Type B pancreatic cell (in vitro differentiated cells): Measurements from ENCODE around the gene TMEM179. TPM values are rescaled to one million over a fixed set of nuclear protein-coding genes. Genes with fewer than 3 reads are reported as not detected.

ENCODE experiments used
- DNase-seq: peaks from one replicate; pipeline ENCODE4 v3.0.0; 2021; ENCODE audit warnings: mixed read lengths; ENCODE audit not compliant: unreplicated experiment; ENCODE audit errors: extremely low spot score
- H3K27ac Mint-ChIP-seq: 2 replicates; pipeline ENCODE4 v1.8.0; 2021; ENCODE audit warnings: mild to moderate bottlenecking, mixed read lengths
- H3K27me3 Mint-ChIP-seq: 2 replicates; pipeline ENCODE4 v1.8.0; 2021; ENCODE audit warnings: mixed read lengths
- H3K36me3 Mint-ChIP-seq: 2 replicates; pipeline ENCODE4 v1.8.0; 2021; ENCODE audit warnings: mixed read lengths
- H3K4me1 Mint-ChIP-seq: one replicate; pipeline ENCODE4 v1.8.0; 2021; ENCODE audit warnings: mixed read lengths; ENCODE audit not compliant: unreplicated experiment
- H3K4me3 Mint-ChIP-seq: 2 replicates; pipeline ENCODE4 v1.8.0; 2021; ENCODE audit warnings: mild to moderate bottlenecking, mixed read lengths
- H3K9me3 Mint-ChIP-seq: 2 replicates; pipeline ENCODE4 v1.8.0; 2021; ENCODE audit warnings: mixed read lengths
- CTCF ChIP-seq: fragments of 200-600 bp; sonication (generic); conservative IDR thresholded peaks from 2 replicates; pipeline ENCODE4 v1.5.0; 2021; ENCODE audit warnings: antibody characterized with exemption, mild to moderate bottlenecking
- total RNA-seq: library from RNA; stranded (reverse); gene quantifications from 2 replicates; pipeline ENCODE4 v1.2.1, GENCODE V29; 2021; ENCODE audit warnings: low replicate concordance

TMEM179 gene
- total RNA-seq, 1 donor from 2014 or later: 9.0 TPM

DNA sequence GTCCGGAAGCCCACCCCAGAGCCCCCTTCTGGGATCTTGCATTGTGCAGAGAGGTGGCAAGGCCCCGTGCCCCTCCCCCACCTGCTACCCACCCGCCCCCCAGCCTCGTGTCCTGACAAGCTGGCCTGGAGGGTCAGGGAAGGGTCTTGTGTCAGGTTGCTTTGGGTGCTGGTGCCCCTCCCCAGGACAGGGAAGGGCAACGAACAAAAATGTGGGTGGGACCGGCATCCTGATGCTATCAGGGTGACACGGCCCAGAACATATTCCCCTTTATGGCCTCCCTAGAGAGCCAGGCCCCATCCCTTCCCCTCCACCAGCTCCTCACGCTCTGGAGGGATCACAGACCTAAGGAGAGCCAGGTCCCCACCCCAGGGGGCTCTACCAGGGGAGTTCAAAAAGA lies 38.7 kb upstream of the TMEM179 start:
- H3K36me3 Mint-ChIP-seq: no peaks in the 10 kb centered on the region
- H3K4me1 Mint-ChIP-seq: peaks cover 13% of the 10 kb centered on the region
- H3K4me3 Mint-ChIP-seq: no peak overlapping the region
- no peak overlapping the region for H3K27ac Mint-ChIP-seq
- peaks cover 8% of the 10 kb centered on the region for H3K9me3 Mint-ChIP-seq
- peaks cover 17% of the 10 kb centered on the region for H3K27me3 Mint-ChIP-seq
- no peak for TF ChIP-seq CTCF
- DNase-seq: no peak

DNA sequence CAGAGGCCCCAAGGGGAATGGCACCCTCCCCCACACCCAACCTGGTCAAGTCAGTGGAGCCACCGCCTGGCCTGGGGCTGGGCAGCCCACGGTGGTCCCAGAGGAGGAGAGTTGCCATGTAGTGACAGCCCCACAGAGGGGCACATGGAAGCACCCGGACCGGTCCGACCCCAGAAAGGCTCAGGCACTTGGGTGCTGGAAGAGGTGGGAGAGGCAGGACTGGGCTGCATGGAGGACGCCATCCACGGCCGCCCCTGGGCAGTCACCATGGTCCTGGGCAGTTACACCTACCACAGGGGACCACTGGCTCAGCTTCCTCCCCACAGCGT lies 37.9 kb upstream of the TMEM179 start:
- no peak for TF ChIP-seq CTCF
- peaks cover 21% of the 10 kb centered on the region for H3K4me1 Mint-ChIP-seq
- H3K9me3 Mint-ChIP-seq: peaks cover 8% of the 10 kb centered on the region
- H3K36me3 Mint-ChIP-seq: no peaks in the 10 kb centered on the region
- no peak overlapping the region for H3K4me3 Mint-ChIP-seq
- H3K27ac Mint-ChIP-seq: no peak overlapping the region
- DNase-seq: no peak
- H3K27me3 Mint-ChIP-seq: peaks cover 25% of the 10 kb centered on the region

DNA sequence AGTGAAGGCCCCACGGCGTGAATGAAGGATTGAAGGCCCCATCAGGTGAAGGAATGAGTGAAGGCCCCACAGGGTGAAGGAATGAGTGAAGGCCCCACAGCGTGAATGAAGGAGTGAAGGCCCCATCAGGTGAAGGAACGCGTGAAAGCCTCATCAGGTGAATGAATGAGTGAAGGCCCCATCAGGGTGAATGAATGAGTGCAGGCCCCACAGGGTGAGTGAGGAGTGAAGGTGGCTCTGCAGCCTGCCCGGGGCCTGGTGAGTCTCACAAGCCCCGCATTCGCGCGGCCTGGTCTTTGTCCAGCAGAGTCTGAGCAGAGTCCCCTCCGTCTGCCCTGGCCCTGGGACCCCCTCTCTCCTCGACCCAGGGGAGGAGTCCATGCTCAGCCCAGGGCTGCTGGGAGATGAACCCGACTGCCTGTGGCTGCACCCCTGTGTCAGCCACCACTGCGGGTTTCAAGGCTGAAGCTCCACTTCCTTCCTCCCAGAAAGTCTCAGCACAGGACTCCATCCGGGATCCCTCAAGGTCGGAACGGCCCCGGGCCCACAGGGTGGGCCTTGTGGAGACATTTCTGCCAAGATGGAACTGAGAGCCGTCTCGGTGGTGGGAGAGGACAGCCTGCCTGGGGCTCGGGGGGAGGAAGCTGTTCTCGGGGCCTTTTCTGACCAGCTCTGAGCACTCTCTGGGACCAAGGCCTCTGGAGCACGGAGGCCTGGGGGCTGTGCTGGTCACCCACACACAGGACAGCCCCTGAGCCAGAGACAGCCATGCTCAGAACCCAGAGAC lies 37.4 kb upstream of the TMEM179 start:
- H3K27me3 Mint-ChIP-seq: peaks cover 27% of the 10 kb centered on the region
- H3K4me3 Mint-ChIP-seq: no peak overlapping the region
- H3K9me3 Mint-ChIP-seq: peaks cover 8% of the 10 kb centered on the region
- no peak for TF ChIP-seq CTCF
- peaks cover 24% of the 10 kb centered on the region for H3K4me1 Mint-ChIP-seq
- H3K27ac Mint-ChIP-seq: no peak overlapping the region
- no peak for DNase-seq
- H3K36me3 Mint-ChIP-seq: no peaks in the 10 kb centered on the region

GRCh38 chr14:104640681-104641080 lies 36.1 kb upstream of the TMEM179 start:
- Mint-ChIP-seq H3K27me3 (peaks cover 27% of the 10 kb centered on the region), H3K9me3 (peaks cover 8% of the 10 kb centered on the region), H3K36me3 (no peaks in the 10 kb centered on the region), H3K4me3 (no peak overlapping the region), H3K4me1 (peaks cover 24% of the 10 kb centered on the region), H3K27ac (no peak overlapping the region)
- DNase-seq: no peak
- TF ChIP-seq CTCF: no peak

- Mint-ChIP-seq H3K36me3 (no peaks in the 10 kb centered on the region), H3K4me1 (peaks cover 23% of the 10 kb centered on the region), H3K27me3 (peaks cover 24% of the 10 kb centered on the region), H3K4me3 (no peak overlapping the region), H3K9me3 (peaks cover 4% of the 10 kb centered on the region), H3K27ac (no peak overlapping the region)
- no peak for DNase-seq
- peak; percentile 98 for TF ChIP-seq CTCF
Measured at GRCh38 chr14:104639885-104640548, 35.4 kb upstream of the TMEM179 start.
